GM18505 (cell line): ENCODE measurements around the gene CAT.

ENCODE experiments used
- ATAC-seq: cut with Tn5 transposase; IDR thresholded peaks from one replicate; pipeline ENCODE4 v1.9.1; 2021; ENCODE audit not compliant: unreplicated experiment
- POLR2A ChIP-seq: IDR thresholded peaks from 4 replicates; pipeline ENCODE4 v1.6.1; 2011; ENCODE audit warnings: borderline replicate concordance; ENCODE audit not compliant: insufficient read depth, insufficient read length; ENCODE audit errors: extremely low read depth

CAT gene

DNA sequence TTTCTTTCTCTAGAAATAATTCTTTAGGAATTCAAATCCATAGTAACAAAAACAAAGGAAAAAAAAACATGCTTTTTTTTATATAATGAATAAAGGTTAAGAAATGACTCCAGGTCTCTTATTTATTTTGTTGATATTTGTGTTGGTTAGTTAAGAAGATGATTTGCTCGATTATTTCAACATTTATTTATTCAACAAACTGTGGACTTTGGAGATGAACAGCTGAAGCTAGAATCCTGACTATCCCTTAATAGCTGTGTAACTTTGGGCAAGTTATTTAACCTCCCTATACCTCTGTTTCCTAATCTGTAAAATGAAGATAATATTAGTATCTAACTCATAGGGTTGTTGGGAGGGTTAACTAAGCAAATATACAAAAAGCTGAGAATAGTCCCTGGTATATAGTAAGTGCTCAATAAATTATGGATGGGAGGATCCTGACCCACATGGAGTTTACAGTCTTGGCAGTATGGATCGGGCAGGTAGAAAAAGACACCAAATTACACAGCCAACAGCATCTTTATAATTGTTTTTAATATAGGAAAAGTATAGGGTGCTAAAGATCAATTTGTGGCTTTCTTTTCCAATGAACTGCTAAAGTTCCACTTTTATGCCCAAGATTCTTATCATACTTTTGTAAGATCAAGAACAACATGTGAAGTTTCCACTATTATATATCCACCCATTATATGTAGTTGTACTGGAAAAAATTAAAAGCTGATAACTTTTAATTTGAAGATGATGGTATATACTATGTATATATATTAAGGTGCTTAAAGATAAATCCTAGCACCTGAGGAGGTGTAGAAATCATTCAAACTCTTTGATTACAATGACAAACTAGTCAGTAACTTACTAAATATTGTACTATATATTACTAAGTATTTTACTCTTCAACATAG lies 1.3 kb upstream of the CAT start:
- TF ChIP-seq POLR2A, result no peak
- ATAC-seq, result no peak

DNA sequence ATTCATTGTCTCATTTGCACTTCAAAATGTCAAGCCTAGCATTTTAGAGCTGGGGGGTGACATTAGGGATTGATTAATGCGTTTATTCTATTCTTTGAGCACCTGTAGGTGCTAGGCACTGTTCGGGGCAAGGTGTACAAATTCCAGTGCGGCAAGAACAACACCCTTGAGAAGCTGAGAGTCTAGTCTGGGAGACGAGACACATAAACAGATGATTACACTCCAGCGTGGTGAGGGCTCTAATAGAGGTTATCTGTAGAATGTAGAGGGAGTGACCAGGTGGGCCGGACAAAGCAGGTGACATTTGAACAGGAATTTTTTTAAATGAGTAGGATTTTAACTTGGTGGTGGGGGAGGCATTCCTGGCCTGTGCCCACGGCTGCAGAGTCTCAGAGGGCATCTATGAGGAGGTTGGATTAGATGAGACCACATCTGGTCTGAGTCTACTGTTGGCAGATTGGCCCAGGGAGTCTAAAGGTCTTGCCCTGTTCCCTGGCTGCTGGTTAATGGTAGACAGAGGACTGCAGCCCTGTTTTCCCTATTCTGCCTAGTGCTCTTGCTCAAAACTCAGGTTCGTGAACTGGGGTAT lies 970 bp downstream of the CAT start:
- no peak for ATAC-seq
- TF ChIP-seq POLR2A, result no peak

DNA sequence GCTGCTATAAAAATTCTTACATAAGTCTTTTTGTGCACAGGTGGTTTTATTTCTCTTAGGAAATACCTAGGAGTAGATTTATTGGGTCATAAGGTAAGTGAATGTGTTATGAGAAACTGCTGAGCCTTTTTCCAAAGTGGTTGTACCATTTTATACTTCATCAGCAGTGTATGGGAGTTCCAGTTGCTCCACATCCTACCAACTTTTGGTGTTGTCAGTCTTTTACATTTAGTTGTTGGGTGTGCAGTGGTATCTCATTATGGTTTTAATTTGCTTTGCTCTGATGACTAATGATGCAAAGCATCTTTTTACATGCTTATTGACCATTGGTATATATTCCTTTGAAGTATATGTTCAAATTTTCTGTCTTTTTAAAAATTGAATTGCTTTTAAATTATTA lies 3.1 kb downstream of the CAT start:
- ATAC-seq, result no peak
- no peak for TF ChIP-seq POLR2A

DNA sequence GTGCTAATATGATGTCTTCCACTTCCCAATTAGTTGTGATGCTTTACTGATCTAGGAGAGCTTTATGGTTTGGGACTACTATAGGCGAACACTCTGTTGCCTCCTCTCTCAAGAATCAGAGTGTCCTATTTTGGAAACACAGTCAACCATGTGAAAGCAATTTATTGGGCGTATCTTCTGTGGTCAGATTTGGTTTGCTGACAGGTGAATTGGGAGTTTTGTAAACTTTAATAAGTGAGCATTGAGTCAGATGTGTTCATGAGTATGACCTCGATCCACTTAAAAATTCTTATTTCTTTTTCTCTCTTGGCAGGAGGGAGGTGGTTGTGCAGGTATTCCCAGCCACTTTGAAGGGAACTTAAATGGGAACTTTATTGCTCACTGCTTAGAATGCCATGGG lies 4.4 kb downstream of the CAT start:
- no peak for ATAC-seq
- TF ChIP-seq POLR2A, result no peak

DNA sequence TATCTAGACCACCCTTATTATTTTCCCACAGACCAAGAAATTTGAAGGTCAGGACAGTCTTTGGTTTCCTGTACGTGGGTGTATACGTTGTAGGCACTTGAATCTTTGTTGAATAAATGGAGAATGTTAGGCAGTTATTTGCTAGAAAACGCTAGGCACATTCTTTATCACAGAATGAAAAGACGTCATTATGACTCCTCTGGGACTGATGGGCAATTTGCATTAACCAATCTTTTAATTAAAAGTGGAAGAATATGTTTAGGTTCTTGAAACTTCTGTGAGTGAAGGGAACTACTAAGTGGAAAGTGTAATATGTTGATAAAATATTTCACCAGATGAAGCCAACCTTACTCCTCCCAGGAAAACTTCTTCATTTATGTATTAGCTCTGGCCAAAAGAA lies 5.7 kb downstream of the CAT start:
- no peak for TF ChIP-seq POLR2A

DNA sequence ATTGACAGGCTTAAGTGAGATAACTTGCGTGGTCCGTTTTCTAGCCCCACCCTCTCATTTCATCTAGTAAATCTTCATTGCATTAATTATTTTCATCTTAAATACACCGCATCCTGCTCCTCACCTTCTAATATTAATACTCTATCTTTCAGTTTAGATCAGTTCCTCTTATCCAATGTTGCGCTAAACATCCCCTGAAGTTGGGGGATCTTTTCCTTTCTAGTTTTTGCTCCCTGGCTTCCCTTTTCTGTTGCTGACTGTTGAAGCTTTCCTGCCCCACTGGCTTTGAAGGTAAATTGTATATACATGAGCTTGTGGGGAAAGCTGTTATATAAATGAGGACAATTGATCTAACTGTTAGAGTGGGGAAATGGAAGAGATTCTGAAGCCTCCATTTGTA lies 7.2 kb downstream of the CAT start:
- ATAC-seq, result no peak
- no peak for TF ChIP-seq POLR2A

More for the DNA sequence above, 5.7 kb downstream of the CAT start:
- ATAC-seq, result no peak

DNA sequence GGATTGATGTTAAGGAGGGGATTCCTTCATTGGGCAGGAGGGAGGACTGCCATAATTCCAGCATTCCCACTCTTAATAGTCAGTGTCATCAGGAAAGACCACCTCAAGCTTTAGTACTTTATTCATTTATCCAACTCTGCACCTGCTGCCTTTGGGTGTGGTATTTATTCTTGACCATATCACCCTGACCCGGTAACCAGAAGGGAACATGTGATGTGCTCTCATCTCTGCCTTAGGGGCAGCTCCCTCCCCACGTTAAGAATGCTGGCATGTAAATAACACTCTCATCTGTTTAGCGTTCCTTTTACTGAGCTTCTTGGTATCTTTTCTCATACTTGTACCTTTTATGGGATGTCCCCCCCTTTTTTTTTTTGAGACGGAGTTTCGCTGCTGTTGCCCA lies 7.7 kb downstream of the CAT start:
- ATAC-seq, result no peak
- no peak for TF ChIP-seq POLR2A

DNA sequence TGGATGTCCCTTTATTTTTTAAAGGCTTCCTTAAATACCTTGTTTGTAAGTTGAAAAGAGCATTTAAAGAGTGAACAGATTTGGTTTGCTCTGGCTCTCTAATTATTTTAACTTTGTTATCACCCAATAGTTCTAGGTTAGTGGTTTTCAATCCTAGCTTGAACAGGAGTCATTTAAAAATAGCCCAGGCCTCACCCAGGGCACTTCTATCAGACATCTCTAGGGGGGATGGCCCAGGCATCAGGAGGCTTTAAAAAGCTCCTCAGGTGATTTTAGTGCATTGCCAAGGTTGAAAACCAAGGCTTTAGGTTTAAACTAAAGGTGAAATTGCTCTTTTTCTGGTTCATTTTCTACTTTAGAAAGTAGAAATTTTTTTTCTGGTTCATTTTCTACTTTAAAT lies 8.3 kb downstream of the CAT start:
- TF ChIP-seq POLR2A, result no peak
- ATAC-seq, result no peak

DNA sequence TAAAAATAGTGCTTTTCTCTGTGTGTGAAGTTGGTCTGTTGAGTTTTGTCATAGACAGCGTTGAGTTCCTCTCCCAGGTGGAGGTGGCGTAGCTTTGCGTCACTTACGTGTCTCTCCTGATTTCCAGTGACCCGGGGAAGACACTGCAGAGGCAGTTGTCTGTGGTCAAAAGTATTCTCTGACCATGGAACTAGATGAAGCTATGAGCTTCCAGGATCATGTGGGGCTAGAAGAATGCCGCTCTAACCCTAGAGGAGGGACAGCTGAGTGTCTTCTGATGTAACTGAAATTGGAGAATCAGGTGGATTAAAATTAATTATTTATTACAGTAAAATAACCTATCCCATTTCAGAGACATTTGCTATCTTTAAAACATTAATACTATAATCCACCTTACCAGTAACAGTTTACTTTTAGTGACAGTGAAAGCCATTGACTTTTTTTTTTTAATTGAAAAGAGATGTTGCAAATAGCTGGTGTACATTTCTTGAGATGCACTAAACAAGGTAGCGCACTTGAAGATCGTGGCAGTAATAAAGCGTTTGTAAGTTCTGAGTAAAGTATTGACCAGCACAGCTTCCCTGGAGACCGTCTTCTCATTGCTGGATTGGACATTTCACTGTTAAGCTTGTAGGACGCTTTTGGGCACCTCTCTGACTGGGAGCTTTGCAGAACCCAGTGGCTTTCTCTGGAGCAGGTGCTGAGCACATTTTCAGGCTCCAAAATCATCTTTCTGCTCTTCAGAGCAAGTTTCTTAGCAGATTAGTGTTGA lies 9.7 kb downstream of the CAT start:
- no peak for ATAC-seq
- no peak for TF ChIP-seq POLR2A

DNA sequence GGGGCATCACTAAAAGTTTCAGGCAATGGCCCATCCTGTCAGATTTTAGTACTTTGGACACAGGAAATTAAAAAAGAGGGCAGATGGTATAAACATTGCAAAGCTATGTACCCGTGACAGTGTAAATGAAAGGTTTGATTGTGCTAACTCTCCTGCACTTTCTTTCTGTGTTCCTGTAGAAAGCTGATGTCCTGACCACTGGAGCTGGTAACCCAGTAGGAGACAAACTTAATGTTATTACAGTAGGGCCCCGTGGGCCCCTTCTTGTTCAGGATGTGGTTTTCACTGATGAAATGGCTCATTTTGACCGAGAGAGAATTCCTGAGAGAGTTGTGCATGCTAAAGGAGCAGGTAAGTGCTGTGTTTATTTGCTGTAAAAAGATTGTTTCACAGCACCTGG lies 10.3 kb downstream of the CAT start:
- TF ChIP-seq POLR2A, result no peak
- ATAC-seq, result no peak

DNA sequence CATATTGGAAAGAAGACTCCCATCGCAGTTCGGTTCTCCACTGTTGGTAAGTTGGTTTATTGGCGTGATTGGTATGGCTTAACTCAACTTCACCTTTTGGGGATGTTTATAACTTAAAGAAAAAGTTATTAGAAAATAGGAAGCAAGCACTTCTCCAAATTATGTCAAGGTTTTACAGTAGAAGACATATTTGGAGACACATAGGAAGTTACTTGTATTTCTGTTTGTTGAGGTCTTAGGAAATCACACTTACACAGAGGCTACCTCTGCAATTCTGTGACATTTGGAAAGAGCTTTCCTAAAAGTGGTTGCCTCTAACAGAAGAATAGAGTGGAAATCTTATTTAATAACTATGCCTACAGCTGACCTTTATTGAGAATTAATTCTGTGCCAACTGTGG lies 12.3 kb downstream of the CAT start:
- no peak for TF ChIP-seq POLR2A
- no peak for ATAC-seq

DNA sequence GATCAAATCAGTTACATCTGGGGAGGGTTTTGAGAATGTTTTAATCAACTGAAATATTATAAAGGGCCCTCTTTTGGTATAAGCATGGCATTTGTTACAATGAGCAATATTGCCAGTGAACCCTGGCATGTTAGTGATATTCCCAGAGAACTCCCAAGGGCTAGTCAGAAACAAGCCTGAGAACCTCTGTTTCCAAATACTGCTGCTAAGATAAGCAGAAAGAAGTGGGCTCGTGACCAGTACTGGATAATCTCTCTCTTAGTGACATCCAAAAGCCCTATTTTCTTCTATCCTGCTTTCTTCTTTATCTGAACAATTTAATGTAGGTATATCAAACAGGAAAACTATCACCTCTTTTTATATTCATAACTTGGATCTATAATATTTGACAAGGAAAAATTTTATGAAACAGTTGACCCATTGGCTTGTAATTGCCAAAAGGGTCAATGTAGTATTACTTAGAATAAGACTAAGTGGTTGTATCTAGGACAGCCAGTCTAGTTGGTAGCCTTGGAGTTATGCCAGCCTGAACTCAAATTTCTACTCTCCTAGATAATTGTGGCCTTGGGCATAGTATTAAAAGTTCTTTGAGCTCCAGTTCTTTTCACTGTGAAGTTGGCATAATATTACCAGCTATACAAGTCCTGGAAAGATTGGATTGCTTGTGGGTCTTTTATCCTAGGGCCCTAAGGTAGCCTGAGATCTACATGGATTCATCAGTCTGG lies 15.7 kb downstream of the CAT start:
- no peak for ATAC-seq
- TF ChIP-seq POLR2A, result no peak

DNA sequence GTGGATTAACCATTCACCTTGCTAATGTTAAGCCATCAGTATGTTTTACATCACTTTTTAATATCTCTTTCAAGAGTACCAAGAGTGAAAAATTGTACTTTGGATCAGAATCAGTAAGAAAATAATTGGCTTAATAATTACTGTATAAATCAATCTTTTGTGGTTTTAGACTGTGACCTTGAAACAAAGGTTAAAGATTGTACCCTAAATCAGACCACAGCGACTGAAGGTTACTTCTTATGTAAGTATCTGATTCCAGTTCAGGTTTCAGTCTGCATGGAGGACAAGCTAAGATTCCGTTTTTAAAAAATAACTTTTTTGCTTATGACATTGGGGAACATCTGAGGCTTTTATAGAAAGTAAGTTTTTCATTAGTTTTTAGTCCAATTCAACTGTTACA lies 18.9 kb downstream of the CAT start:
- TF ChIP-seq POLR2A, result no peak
- no peak for ATAC-seq
